Heart right ventricle (tissue), 16 donors: ENCODE results near the gene PLXDC2. TPM values are rescaled to one million over a fixed set of nuclear protein-coding genes. Genes with fewer than 3 reads are reported as not detected.

Experiments
- ATAC-seq, 8 donors: fragments of 200-7000 bp; cut with Tn5 transposase; one replicate each; pipeline ENCODE4 v1.9.1; 2020; ENCODE audit warnings: mild to moderate bottlenecking in 8 of 8, moderate library complexity in 8 of 8, moderate number of reproducible peaks in 1 of 8
- DNase-seq, 2 donors: peaks; one replicate each; pipeline ENCODE4 v3.0.0-alpha.2; 2020
- H3K27ac ChIP-seq, 10 donors: fragments of 200-600 bp; sonication (generic) in 2 of 10; one replicate each; pipeline versions ENCODE4 v1.5.0 to v1.8.0; 2020 to 2022; ENCODE audit warnings: mild to moderate bottlenecking in 3 of 10
- H3K27me3 ChIP-seq, 7 donors: fragments of 200-600 bp; one replicate each; pipeline ENCODE4 v1.8.0; 2021 to 2022; ENCODE audit warnings: mild to moderate bottlenecking in 2 of 7
- H3K36me3 ChIP-seq, 9 donors: fragments of 200-600 bp; sonication (generic) in 1 of 9; one replicate each; pipeline versions ENCODE4 v1.5.0 to v1.8.0; 2020 to 2022; ENCODE audit warnings: mild to moderate bottlenecking in 2 of 9
- H3K4me1 ChIP-seq, 9 donors: fragments of 200-600 bp; sonication (generic) in 1 of 9; one replicate each; pipeline versions ENCODE4 v1.5.0 to v1.8.0; 2020 to 2022; ENCODE audit warnings: mild to moderate bottlenecking in 4 of 9
- H3K4me3 ChIP-seq, 10 donors: fragments of 200-600 bp; sonication (generic) in 2 of 10; one replicate each; pipeline versions ENCODE4 v1.5.0 to v1.8.0; 2020 to 2022; ENCODE audit warnings: mild to moderate bottlenecking in 7 of 10, moderate library complexity in 2 of 10
- H3K9me3 ChIP-seq, 11 donors: fragments of 200-600 bp in 10 of 11; sonication (generic) in 2 of 11; one replicate each; pipeline versions ENCODE4 v1.5.0 to v1.8.0; 2013 to 2022; ENCODE audit warnings: mild to moderate bottlenecking in 2 of 11, control low read depth in 1 of 11, moderate library complexity in 1 of 11
- WGBS, 2 donors: extraction: QIAGEN DNeasy Blood & Tissue Kit; methylation state at CpG; one replicate each; pipeline ENCODE4 v1.1.7; 2013; ENCODE audit warnings: inconsistent platforms in 1 of 2; 5-methylcytosine and 5-hydroxymethylcytosine counted together
- intact Hi-C, 10 donors: fragments of 100-400 bp; cut with DNase I; formaldehyde crosslinking; loops; one replicate each; pipeline versions ENCODE4 v1.11.1 to v1.14.2; 2022
- polyA plus RNA-seq, 2 donors: library from polyadenylated mRNA; stranded (reverse); fragments of 200-250 nt; gene quantifications; one replicate each; pipeline ENCODE4 v1.2.3, GENCODE V29; 2013
- total RNA-seq, 10 donors: library from RNA; stranded (reverse); fragmentation: NEBNext Ultra II Directional in 3 of 10; extraction: Animal tissue kit (Norgen Biotek cat#: 25700) in 3 of 10; gene quantifications; one replicate each; pipeline versions ENCODE4 v1.2.1 to v1.2.4, GENCODE V29; 2021 to 2023
- TF ChIP-seq, protein P1 (sequence below), 9 donors: fragments of 200-600 bp; sonication (generic) in 2 of 9; IDR thresholded peaks; one replicate each; pipeline versions ENCODE4 v1.5.0 to v1.8.0; 2021 to 2022; ENCODE audit warnings: antibody characterized with exemption in 9 of 9, mild to moderate bottlenecking in 5 of 9, moderate library complexity in 1 of 9
- donor health status: Arrhythmogenic right ventricular cardiomyopathy.
- donor health status: ischemic (EF 13 %, LVEDD 7.1; RV severe dilation, severe dysfunction).
- donor health status: healthy with polysubstance abuse.
- donor health status: DM: no; HTN: yes; CAD: no.
- donor health status: DM: no; HTN: no; CAD: no.
- donor health status: ischemic (EF 25% LVEDD 6.9; RV normal size, moderate dysfunction).
- donor health status: ischemic (EF 25% LVEDD 5.7; RV mildly dilated, moderate dysfunction).
- donor health status: healthy.
- donor health status: DM: yes; HTN: yes; CAD: no.
- donor health status: Ischemic cardiomyopathy.
- donor health status: ischemic (EF 35%, LVEDD 5.7; RV mildly dilated, moderate dysfunction).
- donor health status: nonischemic (EF 11% LVEDD 7.7; RV severe dilation, severe dysfunction).
- donor health status: DM: yes; HTN: yes; CAD: no.
- donor health status: PGD.
- donor health status: ischemic (EF 29% LVEDD 5.4; RV normal size, mild dysfunction).
- donor health status: nonischemic (EF 23%, LVEDD 6.1; RV moderate dilation, normal function).

The PLXDC2 gene
- total and polyA plus RNA-seq, 12 donors: 4.6 to 26.8 (median 16.9) TPM

DNA sequence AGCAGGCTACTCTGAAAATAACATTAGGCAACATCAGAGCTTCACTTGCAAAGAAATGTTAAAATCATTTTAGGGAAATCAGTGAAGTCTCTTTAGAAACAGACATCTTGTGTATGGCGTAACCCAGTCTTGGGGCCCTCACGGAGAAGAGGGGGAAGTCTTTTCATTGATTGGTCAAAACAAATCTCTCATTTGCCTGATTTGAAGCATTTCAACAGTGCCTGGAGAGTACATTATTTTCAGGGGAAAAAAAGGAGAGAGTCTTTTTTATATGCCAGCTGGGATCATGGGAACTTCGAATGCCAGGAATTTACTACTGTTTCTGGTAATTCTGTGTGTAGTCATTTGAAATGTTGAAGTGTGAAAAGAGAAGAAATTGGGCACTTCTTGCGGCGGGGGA lies 471.4 kb downstream of the PLXDC2 start:
- WGBS, 2 donors: 77 to 83% methylated on average over 5 of the region's 5 CpGs
- DNase-seq: no peak
- H3K9me3 ChIP-seq: peaks cover 0 to 17% (median 0%) of the 10 kb centered on the region in 11 donors
- no peak overlapping the region for H3K4me3 ChIP-seq
- no peak overlapping the region for H3K27ac ChIP-seq
- intact Hi-C loops: loop anchor here in 1 of 10 donors (5.0 kb wide), 1 partner anchor 175 kb away; no protein-coding TSS in a partner anchor
- peaks cover 0 to 4% (median 0%) of the 10 kb centered on the region in 9 donors for H3K36me3 ChIP-seq
- TF ChIP-seq, protein P1, sequence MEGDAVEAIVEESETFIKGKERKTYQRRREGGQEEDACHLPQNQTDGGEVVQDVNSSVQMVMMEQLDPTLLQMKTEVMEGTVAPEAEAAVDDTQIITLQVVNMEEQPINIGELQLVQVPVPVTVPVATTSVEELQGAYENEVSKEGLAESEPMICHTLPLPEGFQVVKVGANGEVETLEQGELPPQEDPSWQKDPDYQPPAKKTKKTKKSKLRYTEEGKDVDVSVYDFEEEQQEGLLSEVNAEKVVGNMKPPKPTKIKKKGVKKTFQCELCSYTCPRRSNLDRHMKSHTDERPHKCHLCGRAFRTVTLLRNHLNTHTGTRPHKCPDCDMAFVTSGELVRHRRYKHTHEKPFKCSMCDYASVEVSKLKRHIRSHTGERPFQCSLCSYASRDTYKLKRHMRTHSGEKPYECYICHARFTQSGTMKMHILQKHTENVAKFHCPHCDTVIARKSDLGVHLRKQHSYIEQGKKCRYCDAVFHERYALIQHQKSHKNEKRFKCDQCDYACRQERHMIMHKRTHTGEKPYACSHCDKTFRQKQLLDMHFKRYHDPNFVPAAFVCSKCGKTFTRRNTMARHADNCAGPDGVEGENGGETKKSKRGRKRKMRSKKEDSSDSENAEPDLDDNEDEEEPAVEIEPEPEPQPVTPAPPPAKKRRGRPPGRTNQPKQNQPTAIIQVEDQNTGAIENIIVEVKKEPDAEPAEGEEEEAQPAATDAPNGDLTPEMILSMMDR (IDR thresholded peaks at IDR 0.05): no peak
- peaks cover 0 to 14% (median 4%) of the 10 kb centered on the region in 9 donors for H3K4me1 ChIP-seq
- no peaks in the 10 kb centered on the region for H3K27me3 ChIP-seq
- ATAC-seq: no peak

DNA sequence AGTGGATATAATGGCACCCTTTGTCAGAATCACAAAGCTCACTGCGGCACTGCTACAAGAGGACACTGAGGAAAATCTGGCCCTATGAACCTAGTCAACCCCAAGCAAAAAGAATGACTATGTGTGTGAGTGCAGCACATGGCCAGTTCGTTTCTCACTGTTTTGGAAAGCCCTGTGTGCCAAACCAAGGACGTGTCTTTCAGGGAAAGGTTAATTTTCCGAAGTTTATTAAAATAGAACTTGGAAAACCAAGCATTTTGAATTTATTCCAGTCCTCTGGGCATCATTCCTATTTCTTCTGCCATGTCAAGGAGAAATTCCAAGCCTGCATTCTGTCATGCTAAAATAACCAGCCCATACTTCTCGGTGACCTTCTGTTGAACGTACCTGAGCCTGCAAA lies 471.8 kb downstream of the PLXDC2 start:
- Histone ChIP-seq H3K9me3 (peaks cover 0 to 18% (median 0%) of the 10 kb centered on the region in 11 donors), H3K36me3 (peaks cover 0 to 4% (median 0%) of the 10 kb centered on the region in 9 donors), H3K27ac (no peak overlapping the region), H3K4me1 (peaks cover 0 to 14% (median 4%) of the 10 kb centered on the region in 9 donors), H3K4me3 (no peak overlapping the region), H3K27me3 (no peaks in the 10 kb centered on the region)
- WGBS, 2 donors: 50 to 52% methylated on average over 6 of the region's 6 CpGs
- ATAC-seq (no peak), DNase-seq (no peak)
- TF ChIP-seq, protein P1 (IDR thresholded peaks at IDR 0.05): no peak
- intact Hi-C loops: loop anchor here in 1 of 10 donors (5.0 kb wide), 1 partner anchor 174 kb away; no protein-coding TSS in a partner anchor

DNA sequence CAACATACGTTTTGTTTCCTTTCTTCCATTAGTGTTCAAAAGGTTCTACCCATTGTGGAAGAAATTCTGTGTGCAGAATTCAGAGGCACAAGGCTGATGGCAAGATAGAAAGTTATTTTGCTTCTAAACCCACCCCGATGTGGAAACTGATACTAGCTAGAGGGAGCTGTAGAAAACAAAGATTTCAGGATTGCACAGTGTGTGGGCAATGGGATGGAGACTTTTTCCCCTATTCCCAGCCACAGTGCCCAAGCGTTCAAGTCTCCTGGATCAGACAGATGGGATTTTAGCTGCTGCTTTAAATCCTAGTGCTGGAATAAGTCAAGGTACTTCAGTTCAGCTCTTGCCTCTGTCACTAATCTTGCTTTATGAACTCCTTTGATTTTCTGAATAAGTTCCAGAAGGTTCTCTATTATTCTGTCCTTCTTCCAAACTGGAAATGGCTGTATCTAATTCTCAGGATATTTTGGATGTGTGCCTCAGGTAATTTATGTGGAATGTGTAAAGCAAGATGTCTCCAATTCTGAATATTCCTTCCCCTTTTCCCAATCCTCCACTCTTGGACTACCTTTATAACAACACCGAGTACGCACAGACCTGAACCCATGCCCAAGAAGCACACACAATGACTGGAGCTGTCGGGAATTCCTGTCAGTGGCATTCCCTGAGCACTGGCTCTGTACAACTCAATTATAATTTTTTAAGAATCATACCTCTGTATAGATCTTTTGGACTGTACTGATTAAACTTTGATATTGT lies 473.0 kb downstream of the PLXDC2 start:
- Histone ChIP-seq H3K4me1 (peaks cover 0 to 14% (median 4%) of the 10 kb centered on the region in 9 donors), H3K27me3 (no peaks in the 10 kb centered on the region), H3K4me3 (no peak overlapping the region), H3K27ac (no peak overlapping the region), H3K36me3 (no peaks in the 10 kb centered on the region), H3K9me3 (peaks cover 0 to 29% (median 0%) of the 10 kb centered on the region in 11 donors)
- TF ChIP-seq, protein P1 (IDR thresholded peaks at IDR 0.05): no peak
- ATAC-seq (peak in 1 of 8 donors; percentile 34), DNase-seq (no peak)
- WGBS, 2 donors: 67 to 82% methylated on average over 6 of the region's 6 CpGs
- intact Hi-C loops: loop anchor here in 1 of 10 donors (5.0 kb wide), 1 partner anchor 173 kb away; no protein-coding TSS in a partner anchor

DNA sequence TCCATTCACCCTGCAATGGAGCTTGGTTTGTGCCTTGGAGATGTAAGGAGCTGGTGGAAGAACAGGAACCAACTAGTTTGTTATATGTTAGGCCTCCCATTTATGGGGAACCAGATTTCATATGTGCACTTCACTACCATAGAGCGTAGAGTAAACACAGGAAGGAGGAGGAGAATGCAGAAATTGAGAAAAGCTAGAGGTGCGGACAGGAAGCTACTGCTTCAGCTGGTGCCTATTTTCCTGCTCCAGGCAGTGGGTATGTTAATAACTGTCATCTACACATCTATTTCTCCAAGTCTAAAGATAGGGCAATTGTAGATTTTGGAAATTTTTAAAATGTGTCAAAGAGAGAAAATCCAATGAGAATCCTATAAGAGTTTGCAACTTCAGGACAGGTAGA lies 482.2 kb downstream of the PLXDC2 start:
- no peak for ATAC-seq
- H3K27ac ChIP-seq: no peak overlapping the region
- no peak for DNase-seq
- intact Hi-C loops: no loop called here
- TF ChIP-seq, protein P1 (IDR thresholded peaks at IDR 0.05): no peak
- no peaks in the 10 kb centered on the region for H3K4me1 ChIP-seq
- H3K36me3 ChIP-seq: no peaks in the 10 kb centered on the region
- 46 to 99% methylated on average over 2 of the region's 2 CpGs for WGBS, 2 donors
- H3K4me3 ChIP-seq: no peak overlapping the region
- no peaks in the 10 kb centered on the region for H3K27me3 ChIP-seq
- peaks cover 0 to 50% (median 3%) of the 10 kb centered on the region in 11 donors for H3K9me3 ChIP-seq
